HG03108 (cell line): ENCODE measurements around the gene RRBP1.

Source experiments
- ATAC-seq: cut with Tn5 transposase; IDR thresholded peaks from one replicate; pipeline ENCODE4 v1.9.1; 2021; ENCODE audit warnings: moderate library complexity; ENCODE audit not compliant: unreplicated experiment

Gene RRBP1

GRCh38 chr20:17624551-17625245, 57.3 kb downstream of the RRBP1 start:
- no peak for ATAC-seq

GRCh38 chr20:17624070-17624469, 58.0 kb downstream of the RRBP1 start:
- ATAC-seq = no peak

GRCh38 chr20:17622851-17623508, 59.1 kb downstream of the RRBP1 start:
- ATAC-seq = no peak

GRCh38 chr20:17622086-17622850, 59.8 kb downstream of the RRBP1 start:
- ATAC-seq = no peak

- ATAC-seq = no peak
Measured at GRCh38 chr20:17621229-17621968, 60.6 kb downstream of the RRBP1 start.

GRCh38 chr20:17620371-17621228, 61.4 kb downstream of the RRBP1 start:
- ATAC-seq = no peak

GRCh38 chr20:17619351-17620093, 62.5 kb downstream of the RRBP1 start:
- ATAC-seq = no peak

- no peak for ATAC-seq
Measured at GRCh38 chr20:17618673-17619013, 63.4 kb downstream of the RRBP1 start.

GRCh38 chr20:17617868-17618672, 64.0 kb downstream of the RRBP1 start:
- no peak for ATAC-seq

- no peak for ATAC-seq
Measured at GRCh38 chr20:17617212-17617867, 64.7 kb downstream of the RRBP1 start.

GRCh38 chr20:17616480-17617211, 65.4 kb downstream of the RRBP1 start:
- no peak for ATAC-seq

- no peak for ATAC-seq
Measured at GRCh38 chr20:17615645-17616479, 66.2 kb downstream of the RRBP1 start.

GRCh38 chr20:17614812-17615644, 67.0 kb downstream of the RRBP1 start:
- ATAC-seq = no peak

GRCh38 chr20:17614176-17614811, 67.7 kb downstream of the RRBP1 start:
- no peak for ATAC-seq
